HG03354 (cell line): ENCODE results near the gene ZNF830.
"Not testable (repeated sequence)": the region's sequence is repeated elsewhere in the genome, so short reads cannot be mapped to it uniquely, and the experiment has no call there.

Experiments
- ATAC-seq: cut with Tn5 transposase; IDR thresholded peaks from one replicate; pipeline ENCODE4 v1.9.1; 2021; ENCODE audit warnings: mild to moderate bottlenecking; ENCODE audit not compliant: unreplicated experiment, poor library complexity, severe bottlenecking

The ZNF830 gene, protein sequence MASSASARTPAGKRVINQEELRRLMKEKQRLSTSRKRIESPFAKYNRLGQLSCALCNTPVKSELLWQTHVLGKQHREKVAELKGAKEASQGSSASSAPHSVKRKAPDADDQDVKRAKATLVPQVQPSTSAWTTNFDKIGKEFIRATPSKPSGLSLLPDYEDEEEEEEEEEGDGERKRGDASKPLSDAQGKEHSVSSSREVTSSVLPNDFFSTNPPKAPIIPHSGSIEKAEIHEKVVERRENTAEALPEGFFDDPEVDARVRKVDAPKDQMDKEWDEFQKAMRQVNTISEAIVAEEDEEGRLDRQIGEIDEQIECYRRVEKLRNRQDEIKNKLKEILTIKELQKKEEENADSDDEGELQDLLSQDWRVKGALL

DNA sequence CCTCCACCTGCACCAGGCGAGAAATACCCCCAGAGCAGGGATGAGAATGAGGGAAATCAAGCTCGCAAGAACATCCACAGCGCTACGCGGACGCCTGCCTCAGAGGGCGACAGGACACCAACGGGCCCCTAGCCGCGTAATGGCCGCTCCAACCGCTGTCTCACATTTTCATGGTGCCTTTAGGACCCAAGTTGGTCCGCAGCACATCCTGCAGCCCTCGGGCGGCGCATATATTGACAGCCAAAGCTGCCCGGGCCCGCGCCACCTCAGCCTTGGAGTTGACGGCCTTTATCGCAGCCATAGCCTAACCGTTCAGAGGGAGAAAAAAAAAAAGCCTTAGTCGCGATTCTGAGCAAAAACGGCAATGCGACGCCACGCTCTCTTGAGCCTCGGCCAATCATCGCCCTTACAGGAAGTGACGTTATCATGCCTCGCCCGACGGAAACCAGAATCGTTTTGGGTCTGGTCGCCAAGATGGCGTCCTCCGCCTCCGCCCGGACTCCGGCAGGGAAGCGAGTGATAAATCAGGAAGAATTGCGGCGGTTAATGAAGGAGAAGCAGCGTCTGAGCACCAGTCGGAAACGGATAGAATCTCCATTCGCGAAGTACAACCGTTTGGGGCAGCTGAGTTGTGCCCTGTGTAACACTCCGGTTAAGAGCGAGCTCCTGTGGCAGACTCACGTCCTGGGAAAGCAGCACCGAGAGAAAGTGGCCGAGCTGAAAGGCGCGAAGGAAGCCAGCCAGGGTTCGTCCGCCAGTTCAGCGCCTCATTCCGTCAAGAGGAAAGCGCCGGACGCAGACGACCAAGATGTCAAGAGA lies at the start of gene ZNF830, which contains the start of gene CCT6B:
Gene ZNF830, plus strand, starts transcription at position 448 of the 819 bp plus-strand sequence. Its CDS starts 27 bp downstream, at position 475.
Gene CCT6B, minus strand, starts transcription at position 368 of the 819 bp plus-strand sequence. Its CDS starts 67 bp downstream, at position 301.
- peak; percentile 93 for ATAC-seq

DNA sequence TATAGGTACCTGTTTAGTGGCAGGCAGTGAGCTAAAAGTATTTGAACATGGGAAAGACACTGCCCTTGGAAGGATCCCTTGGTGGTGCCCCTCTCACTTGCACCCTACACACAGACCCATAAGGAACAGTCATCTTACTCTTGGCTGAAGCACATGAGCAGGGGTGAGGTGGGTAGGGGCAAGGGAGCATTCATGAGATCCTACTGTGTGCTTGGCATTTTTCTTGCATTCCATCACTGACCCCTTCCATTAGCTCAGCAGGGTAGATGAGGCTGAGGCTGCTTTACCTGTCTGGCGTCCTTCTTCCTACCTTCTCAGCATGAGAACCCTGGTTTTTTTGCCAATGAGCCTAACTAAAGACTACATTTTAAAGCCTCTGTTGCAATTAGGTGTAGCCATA lies 48.3 kb upstream of the ZNF830 start:
- ATAC-seq = no peak

DNA sequence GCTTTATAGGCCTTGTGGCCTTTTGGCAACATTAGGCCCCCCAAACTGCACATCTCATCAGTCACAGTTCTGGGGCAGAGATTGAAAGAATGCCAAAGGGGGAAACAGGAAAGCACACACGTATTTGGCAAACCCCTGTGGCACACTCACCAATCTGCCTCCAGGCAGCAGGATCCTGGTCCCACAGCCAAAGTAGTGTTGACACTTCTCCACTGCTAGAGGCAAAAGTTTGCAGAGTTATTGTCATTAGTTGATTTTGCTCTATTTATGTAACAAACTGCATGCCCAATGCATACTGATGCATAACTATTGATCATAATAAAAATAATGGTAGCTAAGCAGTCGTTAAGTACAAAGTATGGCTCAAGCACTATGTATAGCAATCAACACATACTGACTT lies 45.2 kb upstream of the ZNF830 start:
- ATAC-seq = no peak

DNA sequence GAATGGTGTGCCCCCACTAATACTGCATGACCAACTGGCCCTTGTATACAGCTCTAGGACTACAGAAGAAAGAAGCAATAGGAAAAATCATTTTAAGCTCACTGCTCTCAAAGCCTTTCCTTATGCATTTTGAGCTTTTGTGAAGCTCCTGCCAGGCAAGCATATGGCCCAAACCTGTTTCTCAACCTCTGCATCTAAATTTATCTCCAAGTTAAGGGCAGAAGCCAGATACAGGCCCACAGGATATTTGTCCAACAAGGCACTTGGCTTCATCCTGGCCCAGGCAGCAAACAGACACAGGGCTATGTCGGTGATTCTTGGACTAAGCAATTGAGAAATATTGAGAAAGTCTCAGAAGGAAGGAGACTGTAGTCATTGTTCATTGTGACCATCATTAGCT lies 44.0 kb upstream of the ZNF830 start:
- no peak for ATAC-seq

DNA sequence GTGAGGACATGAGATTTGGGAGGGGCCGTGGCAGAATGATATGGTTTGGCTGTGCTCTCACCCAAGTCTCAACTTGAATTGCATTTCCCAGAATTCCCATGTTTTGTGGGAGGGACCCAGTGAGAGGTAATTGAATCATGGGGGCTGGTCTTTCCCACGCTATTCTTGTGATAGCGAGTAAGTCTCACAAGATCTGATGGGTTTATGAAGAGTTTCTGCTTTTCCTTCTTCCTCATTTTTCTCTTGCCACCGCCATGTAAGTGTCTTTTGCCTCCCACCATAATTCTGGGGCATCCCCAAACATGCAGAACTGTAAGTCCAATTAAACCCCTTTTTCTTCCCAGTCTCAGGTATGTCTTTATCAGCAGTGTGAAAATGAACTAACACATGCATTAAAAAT lies 40.7 kb upstream of the ZNF830 start:
- ATAC-seq = no peak

DNA sequence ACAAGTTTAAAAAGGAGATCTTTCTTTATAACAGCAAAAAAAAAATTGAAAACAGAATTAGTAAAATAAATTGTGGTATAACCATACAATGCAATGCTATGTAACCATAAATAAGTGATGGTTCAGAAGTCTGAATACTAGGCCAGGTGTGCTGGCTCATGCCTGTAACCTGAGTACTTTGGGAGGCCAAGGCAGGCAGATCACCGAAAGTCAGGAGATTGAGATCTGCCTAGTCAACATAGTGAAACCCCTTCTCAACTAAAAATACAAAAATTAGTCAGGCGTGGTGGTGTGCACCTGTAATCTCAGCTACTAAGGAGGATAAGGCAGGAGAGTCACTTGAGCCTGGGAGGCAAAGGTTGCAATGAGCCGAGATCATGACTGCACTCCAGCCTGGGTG lies 34.7 kb upstream of the ZNF830 start:
- no peak for ATAC-seq

DNA sequence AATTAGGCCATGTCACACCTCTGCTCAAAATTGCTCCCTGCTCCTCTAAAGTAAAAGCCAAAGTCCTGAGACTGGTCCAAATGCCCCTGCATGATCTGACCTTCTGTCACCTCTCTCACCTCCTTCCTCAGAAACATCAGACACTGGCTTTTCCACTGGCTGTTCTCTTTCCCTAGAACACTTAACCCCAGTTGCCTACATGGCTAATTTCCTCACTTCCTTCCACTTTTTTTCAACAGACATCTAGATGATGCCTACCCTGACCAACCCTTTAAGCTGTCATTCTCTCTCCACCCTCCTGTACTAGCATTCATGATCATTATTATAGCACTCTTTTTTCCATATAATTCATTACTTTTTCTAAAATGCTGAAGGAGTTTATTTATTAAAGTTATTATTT lies 31.1 kb upstream of the ZNF830 start:
- no peak for ATAC-seq

DNA sequence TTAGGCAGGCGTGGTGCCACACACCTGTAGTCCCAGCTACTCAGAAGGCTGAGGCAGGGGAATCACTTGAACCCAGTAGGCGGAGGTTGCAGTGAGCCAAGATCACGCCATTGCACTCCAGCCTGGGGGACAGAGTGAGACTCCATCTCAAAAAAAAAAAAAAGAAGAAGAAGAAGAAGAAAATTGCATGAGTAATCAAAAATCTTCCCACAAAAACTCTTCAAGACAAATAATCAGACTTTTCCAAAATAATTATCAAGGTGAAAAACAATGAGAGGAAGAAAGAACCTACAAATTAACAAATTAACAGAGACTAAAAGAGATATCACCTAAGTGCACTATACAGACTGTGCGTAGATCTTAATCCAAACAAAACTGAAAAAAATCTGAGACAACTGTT lies 10.6 kb upstream of the ZNF830 start:
- not testable (repeated sequence) for ATAC-seq

DNA sequence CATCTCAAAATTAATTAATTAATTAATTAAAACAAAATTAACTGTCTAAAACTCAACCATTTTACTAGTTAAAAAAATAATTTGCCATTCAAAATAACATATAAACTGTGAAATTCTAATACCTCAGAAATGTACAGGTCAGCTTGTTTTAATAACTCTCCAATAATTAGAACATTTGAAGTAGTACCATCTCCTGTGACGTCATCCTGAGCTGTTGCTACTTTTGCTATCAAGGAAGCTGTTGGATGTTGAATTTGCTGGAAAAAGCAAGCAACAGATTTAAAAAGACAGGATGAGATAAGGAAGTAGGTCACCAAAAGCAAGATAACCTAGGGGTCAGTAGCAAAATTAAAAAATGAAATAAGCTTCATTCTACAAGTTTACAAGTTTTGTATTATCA lies 2.9 kb upstream of the ZNF830 start:
- ATAC-seq = no peak

DNA sequence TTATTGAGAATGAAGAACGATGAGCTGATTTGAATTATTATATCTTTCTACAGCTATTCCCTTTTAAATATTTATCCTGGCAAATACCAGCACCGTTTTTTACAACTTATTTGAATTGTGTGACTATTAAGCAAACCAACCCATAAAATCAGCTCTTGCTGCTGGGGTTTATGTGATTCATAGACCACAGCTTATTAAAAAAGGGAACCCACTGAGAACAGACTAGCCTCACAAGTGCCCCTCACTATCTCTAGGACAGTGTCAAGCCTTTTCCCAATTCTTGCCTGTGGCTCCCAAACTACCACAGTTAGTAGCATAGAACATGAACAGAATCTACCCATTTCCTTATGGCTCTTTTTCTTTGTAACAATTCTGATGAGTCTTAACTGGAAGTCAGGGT lies 12.8 kb downstream of the ZNF830 start:
- ATAC-seq = no peak

DNA sequence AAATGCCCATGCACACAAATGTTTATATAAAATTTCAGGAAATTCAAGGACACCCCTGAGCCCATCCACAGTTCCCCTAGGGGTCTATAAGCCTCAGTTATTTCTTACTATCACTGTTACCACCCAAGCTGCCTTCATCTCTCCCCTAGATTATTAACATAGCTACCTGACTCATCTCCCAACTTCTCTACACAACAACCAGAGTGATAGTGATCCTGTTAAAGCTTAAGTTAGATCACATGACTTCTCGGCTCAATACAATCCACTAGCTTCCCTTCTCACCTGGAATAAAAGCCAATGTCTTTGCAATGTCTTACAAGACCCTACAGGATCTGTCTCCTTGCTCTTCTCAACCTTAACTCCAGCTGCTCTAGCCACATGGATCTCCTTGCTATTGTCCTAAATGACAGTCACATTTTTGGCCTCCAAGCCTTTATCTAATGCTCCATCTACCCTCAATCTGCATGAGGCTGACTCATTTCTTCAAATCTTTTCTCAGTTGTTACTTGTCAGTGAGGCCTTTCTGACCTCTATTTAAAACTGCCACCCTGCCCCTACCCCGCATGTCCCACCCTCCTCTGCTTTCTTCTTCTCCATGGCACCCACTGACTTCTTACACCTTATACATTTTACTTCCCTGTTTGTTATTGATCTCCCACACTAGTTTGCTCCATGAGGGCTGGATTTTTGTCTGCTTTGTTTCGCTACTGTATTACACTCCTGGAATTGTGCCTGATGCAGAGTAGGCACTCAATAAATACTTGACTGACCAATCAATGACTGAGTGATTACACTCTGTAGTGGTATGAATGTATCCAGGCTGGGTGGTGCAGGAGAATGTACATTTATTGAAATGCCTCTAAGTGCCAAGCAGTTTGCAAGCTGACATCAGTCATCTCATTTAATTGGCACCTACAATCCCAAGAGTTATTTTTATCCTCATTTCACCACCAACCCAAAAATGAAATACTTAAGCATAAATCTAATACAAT lies 13.8 kb downstream of the ZNF830 start:
- ATAC-seq = no peak

DNA sequence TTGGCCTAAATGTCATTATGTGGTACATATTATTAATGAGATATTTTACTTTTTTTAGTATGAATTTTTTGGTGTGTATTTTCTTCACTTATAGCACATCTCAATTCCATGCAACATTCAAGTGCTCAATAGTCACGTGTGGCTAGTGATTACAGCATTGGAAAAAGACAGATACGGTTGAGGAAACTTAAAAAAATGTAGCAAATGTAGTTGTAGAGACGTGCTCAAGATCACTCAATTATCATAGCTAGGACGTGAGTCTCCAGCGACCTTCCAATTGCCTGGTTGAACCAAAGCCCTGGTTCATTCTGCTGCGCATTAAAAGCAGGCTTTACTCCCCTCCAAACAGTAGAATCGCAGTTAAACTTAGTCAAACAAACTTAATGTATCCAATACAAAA lies 17.8 kb downstream of the ZNF830 start:
- no peak for ATAC-seq

DNA sequence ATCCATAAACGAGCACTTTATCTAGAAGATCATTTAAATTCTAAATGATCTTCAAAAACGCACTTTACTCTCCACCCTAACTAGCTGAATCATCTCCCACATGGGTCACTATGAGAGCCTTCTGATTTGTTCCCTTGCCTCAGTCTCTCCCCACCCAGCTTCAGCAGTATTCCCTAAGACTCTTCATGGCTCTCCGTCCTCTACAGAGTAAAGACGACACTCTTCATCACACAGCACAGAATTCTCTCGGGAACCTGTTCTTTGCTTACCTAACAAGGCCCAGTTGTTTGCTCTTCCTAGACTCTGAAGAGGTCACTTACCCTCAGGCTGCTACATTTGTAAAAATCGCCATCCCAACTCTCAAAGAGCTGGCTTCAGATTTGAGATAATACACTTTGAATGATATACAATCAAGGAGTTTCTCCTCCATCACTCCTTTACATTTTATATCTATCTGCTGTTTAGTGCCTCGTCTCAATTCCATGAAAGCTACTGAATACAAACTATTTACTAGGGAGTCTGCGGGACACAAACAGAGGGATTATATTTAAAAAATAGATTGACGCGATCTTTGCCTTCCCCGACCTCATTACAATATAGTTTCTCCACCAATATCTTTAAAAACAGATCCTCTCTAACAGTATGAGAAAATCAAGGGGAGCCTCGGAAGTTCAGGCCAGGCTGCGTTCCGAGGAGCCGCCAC lies 18.5 kb downstream of the ZNF830 start:
- ATAC-seq = no peak

DNA sequence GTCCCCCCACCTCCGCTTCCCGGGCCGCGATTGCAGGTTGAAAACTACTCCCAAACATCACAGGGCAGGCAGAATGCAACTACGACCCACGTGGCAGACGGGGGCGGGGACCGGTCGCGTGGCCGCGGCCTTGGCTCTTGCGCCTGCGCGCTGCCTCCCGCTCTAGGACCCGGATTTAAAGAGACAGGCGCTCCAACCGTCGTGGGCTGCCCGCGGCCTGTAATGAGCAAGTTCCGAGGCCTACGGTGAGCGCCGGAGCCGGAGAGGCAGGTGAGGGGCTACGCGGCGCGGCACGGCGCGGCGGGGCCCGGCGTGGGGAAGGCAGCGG lies 19.0 kb downstream of the ZNF830 start, which contains the start of gene LIG3:
Gene LIG3, plus strand, starts transcription at position 160 of the 328 bp plus-strand sequence. CDS start 2,494 bp downstream, outside the sequence.
- peak; percentile 85 for ATAC-seq

DNA sequence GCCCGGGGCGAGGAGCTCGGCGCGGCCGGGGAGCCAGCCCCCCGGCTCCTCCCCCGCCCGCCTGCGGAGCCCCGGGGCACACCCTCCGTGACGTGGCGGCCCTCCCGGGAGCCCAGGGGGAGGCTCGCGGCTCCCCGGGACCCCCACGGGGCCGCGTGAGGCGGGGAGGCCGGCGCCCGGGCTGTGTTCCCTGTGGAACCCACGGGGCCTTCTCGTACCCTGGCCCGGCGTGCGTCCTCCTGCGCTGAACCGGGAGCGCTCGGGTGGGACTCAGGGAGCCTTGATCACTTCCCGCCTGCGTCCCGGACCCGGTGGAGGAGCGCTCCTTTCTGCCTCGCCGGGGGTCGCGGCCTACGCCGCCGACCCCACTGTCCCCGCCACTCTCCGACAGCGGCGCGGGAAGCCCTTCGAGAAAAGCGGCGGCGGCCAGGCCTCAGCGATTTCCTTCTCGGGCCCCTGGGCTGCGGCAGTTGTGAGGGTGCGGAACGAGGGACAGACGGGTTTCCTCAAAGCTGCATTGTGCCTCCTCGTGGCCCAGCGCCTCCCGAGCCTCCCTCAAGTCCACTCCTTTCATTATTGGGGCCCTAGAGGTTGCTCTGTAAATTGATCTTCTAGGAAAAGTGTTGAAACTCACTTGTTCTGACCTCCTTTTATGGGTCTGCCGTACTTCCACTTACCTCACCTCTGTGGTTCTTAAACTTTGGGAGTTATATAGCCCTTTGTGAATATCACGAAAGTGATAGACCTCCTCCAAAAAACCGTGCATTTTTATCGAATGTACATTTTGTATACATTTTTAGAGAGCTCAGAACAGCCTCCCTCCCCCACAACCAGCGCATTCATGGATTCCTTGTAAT lies 19.6 kb downstream of the ZNF830 start:
- ATAC-seq = peak; percentile 85

DNA sequence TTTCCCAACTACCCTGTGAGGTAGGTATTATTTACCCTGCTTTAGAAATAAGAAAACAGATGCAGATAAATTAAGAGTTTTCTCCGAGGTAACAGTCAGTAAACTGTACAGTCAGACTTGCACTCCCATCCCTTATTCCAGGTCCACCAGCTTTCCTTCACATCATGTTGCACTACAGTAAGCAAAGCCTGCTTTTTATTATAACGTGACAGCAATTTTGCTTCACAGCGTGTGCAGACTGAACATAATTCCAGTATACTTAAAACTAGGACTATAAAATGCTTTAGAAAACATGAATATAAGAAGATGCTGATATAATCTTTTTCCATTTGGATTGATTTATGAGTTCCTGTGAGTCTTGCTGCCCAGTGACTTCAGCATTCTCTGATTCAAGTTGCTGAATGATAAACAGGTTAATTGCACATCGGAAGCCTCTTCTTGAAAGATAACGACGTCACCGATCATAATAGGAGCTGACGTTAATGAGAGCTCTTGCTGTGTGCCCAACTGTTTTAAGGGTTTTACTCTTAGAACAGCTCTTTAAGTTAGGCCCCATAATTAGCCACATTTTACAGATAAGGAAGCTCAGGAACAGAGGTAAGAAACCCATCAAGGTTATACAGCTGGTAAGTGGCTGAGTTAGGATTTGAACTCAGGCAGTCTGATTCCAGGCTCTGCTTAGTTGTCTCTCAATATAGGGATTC lies 20.4 kb downstream of the ZNF830 start:
- ATAC-seq = no peak

DNA sequence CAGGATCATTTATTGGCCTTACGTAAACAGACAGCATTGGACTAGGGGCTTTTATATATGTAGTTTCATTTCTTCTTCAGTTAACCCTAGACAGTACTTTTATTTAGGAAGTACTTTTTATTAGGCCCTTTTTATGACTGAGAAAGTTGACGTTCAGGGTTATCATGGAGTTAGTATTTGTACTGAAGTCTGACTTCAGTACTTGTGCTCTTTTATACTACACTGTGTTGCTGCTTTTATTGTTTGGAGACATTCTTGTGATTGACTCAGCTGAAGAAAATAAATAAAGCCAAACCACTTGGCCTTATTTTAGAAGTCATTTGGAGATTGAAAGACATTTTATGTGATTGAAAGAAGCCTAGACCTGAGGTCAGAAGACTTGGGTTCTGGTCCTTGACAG lies 25.9 kb downstream of the ZNF830 start:
- no peak for ATAC-seq

DNA sequence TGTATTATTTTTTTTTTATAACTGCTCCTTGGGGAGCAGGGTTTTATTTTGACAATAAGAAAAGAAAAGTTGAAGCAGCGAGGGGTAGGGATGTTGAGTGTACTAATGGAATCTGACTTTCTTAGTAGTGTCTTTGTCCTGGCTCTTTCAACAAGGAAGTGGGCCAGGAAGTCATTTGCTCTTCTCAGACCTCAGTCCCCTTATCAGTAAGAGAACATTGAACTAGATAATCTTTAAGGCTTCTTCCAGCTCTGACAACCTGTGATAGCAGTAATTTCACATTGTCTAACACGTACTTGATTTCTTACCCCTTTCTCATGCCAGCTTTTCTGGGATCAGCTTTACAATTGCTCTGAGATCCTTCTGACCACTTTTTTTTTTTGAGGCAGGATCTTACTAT lies 27.3 kb downstream of the ZNF830 start:
- ATAC-seq = no peak
